ENCODE results near the gene APBA3.

DNA sequence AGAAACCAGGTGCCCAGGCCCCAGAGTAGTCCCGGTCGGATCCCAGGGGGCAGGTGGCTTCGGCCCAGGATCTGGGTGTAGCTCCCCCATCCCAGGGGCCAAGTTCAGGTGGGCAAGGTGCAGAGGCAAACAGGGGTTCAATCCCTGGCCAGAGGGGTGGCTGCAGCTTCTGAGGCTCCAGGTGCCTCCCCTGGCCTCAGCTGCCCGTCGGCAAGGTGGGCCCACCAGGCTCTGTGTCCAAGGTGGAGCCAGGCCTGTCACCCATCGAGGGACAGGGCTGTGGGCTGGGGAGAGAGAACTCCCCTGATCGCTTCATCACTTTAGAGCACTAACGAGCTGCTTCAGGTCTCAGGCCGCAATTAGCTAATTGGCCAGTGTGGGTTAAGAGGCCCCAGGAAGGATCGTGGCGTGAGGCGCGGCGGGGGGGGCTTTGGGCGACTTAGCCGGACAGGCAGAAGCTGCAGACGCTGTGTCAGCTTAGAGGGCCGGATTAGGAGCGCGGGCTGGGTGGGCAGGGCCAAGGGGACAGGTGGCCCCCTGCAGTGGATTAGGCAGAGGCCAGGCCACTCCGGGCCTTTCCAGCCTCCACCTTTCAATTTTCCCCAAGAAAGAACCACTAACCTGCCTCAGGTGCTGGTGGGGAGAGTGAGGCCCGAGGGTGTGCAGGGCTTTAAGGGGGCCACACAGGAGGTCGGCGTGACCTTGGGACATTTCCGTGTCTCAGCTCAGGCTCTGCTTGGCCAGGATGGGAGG is 13.3 kb upstream of the APBA3 start:
- TF ChIP-seq SRSF9 (IDR thresholded peaks at IDR 0.05; ENCODE audit: borderline replicate concordance, low read depth, low read length) (no peak), SNIP1 (IDR thresholded peaks at IDR 0.05; ENCODE audit: low read depth) (no peak), JUND (IDR thresholded peaks at IDR 0.05; ENCODE audit: borderline replicate concordance, low read depth, low read length) (no peak), JUND (tag; IDR thresholded peaks at IDR 0.05; ENCODE audit: borderline replicate concordance, low read depth, low read length) (no peak), RFX5 (IDR thresholded peaks at IDR 0.05; ENCODE audit: low read depth, low read length) (no peak), SREBF2 (CRISPR knock-in tag; IDR thresholded peaks at IDR 0.05) (no peak), MCM5 (IDR thresholded peaks at IDR 0.05; ENCODE audit: low read depth) (no peak)
